ENCODE measurements around the gene RPL10A. TPM values are rescaled to one million over a fixed set of nuclear protein-coding genes. Genes with fewer than 3 reads are reported as not detected.

Gene RPL10A
- total RNA-seq, 1 experiment from 2014 or later = 828 TPM

DNA sequence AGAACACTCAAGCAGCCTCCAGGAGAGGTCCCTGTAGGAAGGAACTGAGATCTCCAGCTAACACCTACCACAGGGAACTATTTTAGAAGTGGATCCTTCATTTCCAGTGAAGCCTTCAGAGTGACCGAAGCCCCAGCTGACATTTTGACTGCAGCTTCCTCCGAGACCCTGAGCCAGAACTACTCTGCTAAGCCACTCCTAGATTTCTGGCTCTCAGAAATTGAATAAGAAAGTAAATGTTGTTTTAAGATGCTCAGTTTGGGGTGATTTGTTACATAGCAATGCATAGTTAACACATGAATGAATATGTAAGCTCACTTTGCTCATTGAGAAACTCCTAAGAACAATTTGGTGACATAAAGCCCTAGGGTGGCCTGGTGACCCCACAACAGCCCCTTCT lies 39.0 kb downstream of the RPL10A start:
- Mint-ChIP-seq H3K9me3 (ENCODE audit: low read depth, unreplicated experiment) (no peaks in the 10 kb centered on the region), H3K4me3 (ENCODE audit: low read depth, unreplicated experiment) (no peak overlapping the region), H3K4me1 (ENCODE audit: low read depth, unreplicated experiment) (no peaks in the 10 kb centered on the region), H3K27ac (ENCODE audit: unreplicated experiment) (no peak overlapping the region), H3K36me3 (ENCODE audit: insufficient read depth, unreplicated experiment) (peaks cover 3% of the 10 kb centered on the region), H3K27me3 (ENCODE audit: unreplicated experiment) (peaks cover 54% of the 10 kb centered on the region)
- DNase-seq = no peak
- TF ChIP-seq CTCF (IDR thresholded peaks at IDR 0.05; ENCODE audit: unreplicated experiment) = no peak
- intact Hi-C loops (cut with micrococcal nuclease; ENCODE audit: unreplicated experiment) = no loop called here
- BruUV-seq (replicated peaks) = no TSS peak
- CTCF ChIA-PET = interaction anchor here (0.6 to 0.8 kb wide), 2 partner anchors 9 to 167 kb away, joined by 4 to 5 read pairs; no protein-coding TSS in a partner anchor

GRCh38 chr6:35508027-35508426 lies 39.8 kb downstream of the RPL10A start:
- TF ChIP-seq CTCF (IDR thresholded peaks at IDR 0.05; ENCODE audit: unreplicated experiment) = no peak
- Mint-ChIP-seq H3K4me1 (ENCODE audit: low read depth, unreplicated experiment) (no peaks in the 10 kb centered on the region), H3K4me3 (ENCODE audit: low read depth, unreplicated experiment) (no peak overlapping the region), H3K27me3 (ENCODE audit: unreplicated experiment) (peaks cover 61% of the 10 kb centered on the region), H3K27ac (ENCODE audit: unreplicated experiment) (no peak overlapping the region), H3K36me3 (ENCODE audit: insufficient read depth, unreplicated experiment) (no peaks in the 10 kb centered on the region), H3K9me3 (ENCODE audit: low read depth, unreplicated experiment) (no peaks in the 10 kb centered on the region)
- DNase-seq = no peak
- CTCF ChIA-PET = interaction anchor here (0.5 to 1.2 kb wide), 3 partner anchors 9 to 343 kb away, joined by 3 to 6 read pairs (median 3); no protein-coding TSS in a partner anchor
- intact Hi-C loops (cut with micrococcal nuclease; ENCODE audit: unreplicated experiment) = no loop called here
- BruUV-seq (replicated peaks) = no TSS peak

- H3K9me3 Mint-ChIP-seq (ENCODE audit: low read depth, unreplicated experiment) = no peaks in the 10 kb centered on the region
- no TSS peak for BruUV-seq (replicated peaks)
- TF ChIP-seq CTCF (IDR thresholded peaks at IDR 0.05; ENCODE audit: unreplicated experiment) = no peak
- peaks cover 61% of the 10 kb centered on the region for H3K27me3 Mint-ChIP-seq (ENCODE audit: unreplicated experiment)
- H3K4me1 Mint-ChIP-seq (ENCODE audit: low read depth, unreplicated experiment) = no peaks in the 10 kb centered on the region
- H3K36me3 Mint-ChIP-seq (ENCODE audit: insufficient read depth, unreplicated experiment) = no peaks in the 10 kb centered on the region
- no peak overlapping the region for H3K4me3 Mint-ChIP-seq (ENCODE audit: low read depth, unreplicated experiment)
- CTCF ChIA-PET = interaction anchor here (0.5 to 1.2 kb wide), 3 partner anchors 8 to 342 kb away, joined by 3 to 6 read pairs (median 3); no protein-coding TSS in a partner anchor
- no peak overlapping the region for H3K27ac Mint-ChIP-seq (ENCODE audit: unreplicated experiment)
- intact Hi-C loops (cut with micrococcal nuclease; ENCODE audit: unreplicated experiment) = no loop called here
- no peak for DNase-seq
These were observed 40.3 kb downstream of the RPL10A start for GRCh38 chr6:35508542-35508941.

DNA sequence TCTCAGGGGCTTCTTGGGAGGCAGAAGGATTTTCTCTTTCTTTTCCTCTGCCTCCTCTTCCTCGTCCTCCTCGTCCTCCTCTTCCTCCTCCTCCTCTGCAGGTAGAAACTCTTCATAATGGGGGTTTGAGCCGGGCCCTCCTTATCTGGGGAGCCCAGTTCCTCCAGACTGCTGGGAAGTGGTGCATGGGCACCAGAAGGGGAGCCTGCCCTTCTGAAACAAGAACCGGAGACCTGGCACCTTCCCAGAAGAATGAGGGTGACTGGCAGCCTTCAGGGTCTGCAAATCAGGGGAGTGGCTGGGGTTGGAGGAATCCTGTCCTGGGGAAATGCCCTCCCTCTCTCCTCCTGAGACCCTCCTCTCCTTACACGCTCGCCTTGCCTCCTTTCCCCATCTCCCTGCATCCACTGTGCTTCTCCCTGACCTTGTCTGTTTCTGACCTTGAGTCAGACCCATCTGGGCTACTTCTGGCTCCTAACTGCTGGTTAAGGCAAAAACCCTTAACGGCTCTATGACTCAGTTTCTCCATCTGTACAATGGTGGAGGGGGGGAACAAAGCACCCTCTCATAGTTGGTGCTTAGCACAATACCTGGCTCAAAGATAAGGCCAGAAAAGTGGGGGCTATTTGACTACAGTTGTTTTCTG lies 42.8 kb downstream of the RPL10A start:
- Mint-ChIP-seq H3K9me3 (ENCODE audit: low read depth, unreplicated experiment) (no peaks in the 10 kb centered on the region), H3K27ac (ENCODE audit: unreplicated experiment) (no peak overlapping the region), H3K4me1 (ENCODE audit: low read depth, unreplicated experiment) (no peaks in the 10 kb centered on the region), H3K27me3 (ENCODE audit: unreplicated experiment) (peaks cover 56% of the 10 kb centered on the region), H3K36me3 (ENCODE audit: insufficient read depth, unreplicated experiment) (no peaks in the 10 kb centered on the region), H3K4me3 (ENCODE audit: low read depth, unreplicated experiment) (no peak overlapping the region)
- intact Hi-C loops (cut with micrococcal nuclease; ENCODE audit: unreplicated experiment) = no loop called here
- DNase-seq = no peak
- TF ChIP-seq CTCF (IDR thresholded peaks at IDR 0.05; ENCODE audit: unreplicated experiment) = no peak
- BruUV-seq (replicated peaks) = no TSS peak
- CTCF ChIA-PET = interaction anchor here (0.6 kb wide), 1 partner anchor 12 kb away, joined by 4 read pairs; no protein-coding TSS in a partner anchor

Measured in Calu3 (cell line).